ENCODE results near the gene PCSK2. TPM values are rescaled to one million over a fixed set of nuclear protein-coding genes. Genes with fewer than 3 reads are reported as not detected.

The PCSK2 gene
- total RNA-seq, 1 donor from 2014 or later = 0.15 TPM

DNA sequence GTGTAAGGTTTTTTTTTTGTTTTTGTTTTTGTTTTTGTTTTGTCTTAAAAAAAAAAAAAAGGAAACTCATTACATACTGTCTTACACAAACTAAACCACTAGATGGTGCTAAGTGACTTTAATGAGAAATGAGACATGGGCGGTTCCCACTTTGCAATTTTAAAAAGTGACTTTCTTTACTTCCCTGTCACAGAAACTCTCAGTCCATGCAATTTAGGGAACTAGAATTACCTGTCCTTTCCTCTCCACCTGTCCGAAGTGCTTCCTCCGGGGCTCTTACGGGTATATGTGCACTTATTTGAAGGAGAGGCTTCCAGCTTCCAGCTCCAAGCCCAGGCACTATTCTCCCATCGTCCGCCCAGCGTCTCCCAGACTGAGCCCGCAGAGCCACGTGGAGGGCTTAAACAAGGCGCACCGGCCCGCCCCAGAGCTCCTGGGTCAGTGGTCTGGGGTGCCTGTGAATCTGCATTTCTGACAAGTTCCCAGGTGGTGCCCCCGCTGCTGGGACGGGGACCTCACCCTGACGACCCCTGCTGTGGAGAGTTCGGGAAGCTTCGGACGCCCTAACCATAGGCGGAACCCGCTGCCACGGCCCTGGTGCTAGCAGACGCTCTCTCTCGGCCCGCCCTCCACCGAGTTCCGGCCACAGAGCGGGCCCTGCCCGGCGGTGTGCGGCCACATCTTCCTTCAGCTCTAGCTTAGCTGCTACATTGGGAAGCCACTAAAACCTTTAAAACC is 278.2 kb downstream of the PCSK2 start:
- peak; percentile 71 for DNase-seq (ENCODE audit: low read depth)

DNA sequence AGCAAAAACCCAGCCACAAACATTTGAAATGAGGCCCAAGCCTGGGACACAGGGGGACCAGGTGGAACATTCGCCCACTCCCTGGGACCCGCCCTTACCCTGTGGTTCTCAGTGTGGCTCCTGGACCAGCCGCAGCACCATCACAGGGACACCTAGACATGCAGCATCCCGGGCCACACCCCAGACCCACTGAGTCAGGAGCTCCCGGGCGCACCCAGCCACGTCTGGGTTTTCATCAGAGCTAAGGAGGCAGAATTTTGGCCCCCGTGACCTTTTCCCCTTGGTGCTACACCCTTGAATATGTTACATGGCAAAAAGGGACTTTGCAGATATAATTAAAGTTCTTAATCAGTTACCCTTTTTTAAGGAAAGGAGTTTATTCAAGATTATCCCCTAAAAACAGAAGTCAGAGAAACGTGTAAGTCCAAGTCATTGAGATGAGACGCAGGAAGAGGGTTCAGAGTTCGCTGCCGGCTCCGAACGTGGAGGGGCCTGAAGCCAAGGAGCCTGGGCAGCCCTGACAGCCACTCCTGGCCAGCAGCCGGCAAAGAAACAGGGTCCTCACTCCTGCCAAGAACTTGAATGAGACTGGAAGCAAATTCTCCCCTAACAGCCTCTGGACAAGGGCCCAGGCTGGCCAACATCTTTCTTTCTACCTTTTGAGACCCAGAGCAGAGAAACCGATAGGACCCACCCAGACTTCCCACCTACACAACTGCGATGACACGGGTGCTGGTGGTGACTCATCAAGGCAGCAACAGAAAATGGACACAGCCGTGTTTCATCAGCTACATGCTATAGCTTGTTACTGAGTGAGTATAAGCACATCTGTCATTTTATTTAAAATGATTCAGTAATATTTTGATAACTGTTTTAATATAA is 279.0 kb downstream of the PCSK2 start:
- DNase-seq (ENCODE audit: low read depth) = no peak

DNA sequence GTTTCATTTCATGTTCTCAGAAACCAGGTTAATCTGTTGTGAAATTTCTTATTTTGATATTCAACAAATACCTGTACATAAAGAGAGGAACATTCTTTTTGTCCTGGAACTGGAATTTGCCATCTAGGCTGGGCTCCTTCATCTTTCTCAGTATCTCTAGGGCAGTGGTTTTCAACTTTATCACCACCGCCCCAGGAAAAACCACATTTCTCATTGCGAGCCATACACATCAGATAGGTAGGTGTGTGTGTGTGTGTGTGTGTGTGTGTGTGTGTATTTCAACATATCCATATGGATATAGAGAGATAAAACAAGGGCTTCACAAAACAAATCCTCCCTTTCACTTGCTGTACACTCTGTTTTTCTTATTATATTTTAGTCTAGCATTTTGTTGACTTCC is 280.2 kb downstream of the PCSK2 start:
- DNase-seq (ENCODE audit: low read depth) = no peak

DNA sequence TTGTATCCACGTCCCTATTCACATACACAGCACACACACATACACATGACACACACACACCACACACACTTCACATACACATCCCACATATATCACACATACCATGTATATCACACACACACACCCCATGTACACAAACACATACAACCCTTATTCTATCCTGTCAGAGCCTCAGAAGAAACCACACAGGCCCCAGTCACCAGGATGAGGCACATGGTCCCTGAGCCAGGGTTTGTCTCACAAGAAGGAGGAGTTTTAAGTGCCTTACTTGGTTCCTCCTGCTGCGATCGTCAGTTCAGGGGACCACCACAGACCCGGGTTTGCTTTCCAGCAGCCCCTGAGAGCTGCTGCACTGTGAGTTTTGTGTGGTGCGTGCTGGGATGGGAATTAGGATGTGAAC is 280.7 kb downstream of the PCSK2 start:
- no peak for DNase-seq (ENCODE audit: low read depth)

DNA sequence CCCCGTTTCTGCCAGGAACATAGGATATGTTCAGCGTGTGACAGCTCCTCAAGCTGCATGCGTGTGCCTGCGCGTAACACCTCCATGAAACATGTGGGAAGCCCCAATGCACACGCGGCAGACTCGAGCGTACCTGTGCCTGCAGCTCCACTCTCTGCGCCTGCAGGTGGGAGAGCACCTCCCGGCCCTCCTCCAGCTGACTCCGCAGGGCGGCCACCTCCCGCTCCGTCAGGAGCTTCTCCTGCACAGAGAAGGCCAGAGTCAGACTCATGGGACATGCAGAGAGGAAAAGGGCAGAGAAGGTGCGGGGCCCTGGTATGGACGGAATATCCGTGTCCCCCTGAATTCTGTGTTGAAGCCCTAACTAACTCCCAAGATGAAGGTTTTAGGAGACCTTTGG is 281.9 kb downstream of the PCSK2 start:
- DNase-seq (ENCODE audit: low read depth) = no peak

DNA sequence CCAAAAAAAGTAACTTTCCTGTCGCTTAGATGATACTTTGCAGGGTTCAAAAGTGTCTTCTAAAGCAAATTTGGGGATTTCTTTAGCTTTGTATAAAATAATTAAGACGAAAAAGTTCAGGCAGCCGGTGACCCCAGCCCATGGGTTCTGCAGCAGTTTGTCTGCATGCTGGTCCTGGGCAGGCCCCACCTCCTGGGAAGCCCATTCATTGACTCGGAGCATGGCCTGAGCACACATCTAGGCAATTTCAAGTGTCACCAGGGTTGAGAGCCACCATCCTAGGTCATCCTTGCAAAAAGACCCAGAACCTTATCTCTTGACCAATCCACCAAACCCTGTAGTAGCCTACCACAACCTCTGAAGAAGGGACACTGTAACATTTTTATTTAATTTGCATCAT is 283.7 kb downstream of the PCSK2 start:
- no peak for DNase-seq (ENCODE audit: low read depth)

DNA sequence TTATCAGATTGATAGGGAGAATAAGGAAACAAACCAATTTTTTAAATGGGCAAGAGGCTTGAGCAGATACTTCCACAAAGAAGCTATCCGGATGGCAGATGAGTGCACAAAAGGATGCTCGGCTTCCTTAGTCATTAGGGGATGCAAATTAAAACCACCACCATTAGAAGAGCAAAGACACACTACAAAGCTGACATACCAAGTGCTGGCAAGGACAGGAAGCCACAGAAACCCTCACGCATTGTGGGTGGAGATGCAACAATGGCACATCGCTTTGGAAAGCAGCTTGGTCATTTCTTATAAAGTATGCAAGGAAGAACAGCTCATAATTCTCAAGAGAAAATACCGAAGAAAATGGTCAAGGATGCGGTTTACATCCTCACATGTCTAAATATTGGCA is 284.6 kb downstream of the PCSK2 start:
- no peak for DNase-seq (ENCODE audit: low read depth)

DNA sequence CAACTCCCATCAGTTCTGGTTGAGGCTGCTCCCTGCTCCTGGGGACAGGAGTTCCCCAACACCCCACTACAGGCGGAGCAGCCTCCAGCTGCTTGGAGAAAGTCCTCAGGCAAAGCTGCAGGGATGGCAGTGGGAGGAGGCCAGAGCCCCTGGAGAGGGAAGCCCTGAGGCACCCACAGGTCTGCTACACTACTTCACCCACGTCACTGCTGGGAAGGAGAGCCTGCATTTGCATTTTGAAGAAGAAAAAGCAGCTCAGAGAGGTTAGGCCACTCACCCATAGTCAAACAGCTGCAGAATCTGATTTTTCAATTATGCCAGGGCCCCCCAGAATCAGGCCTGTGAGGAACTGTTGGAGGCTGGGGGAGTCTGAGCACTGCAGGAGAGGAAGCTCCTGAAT is 287.1 kb downstream of the PCSK2 start:
- no peak for DNase-seq (ENCODE audit: low read depth)

DNA sequence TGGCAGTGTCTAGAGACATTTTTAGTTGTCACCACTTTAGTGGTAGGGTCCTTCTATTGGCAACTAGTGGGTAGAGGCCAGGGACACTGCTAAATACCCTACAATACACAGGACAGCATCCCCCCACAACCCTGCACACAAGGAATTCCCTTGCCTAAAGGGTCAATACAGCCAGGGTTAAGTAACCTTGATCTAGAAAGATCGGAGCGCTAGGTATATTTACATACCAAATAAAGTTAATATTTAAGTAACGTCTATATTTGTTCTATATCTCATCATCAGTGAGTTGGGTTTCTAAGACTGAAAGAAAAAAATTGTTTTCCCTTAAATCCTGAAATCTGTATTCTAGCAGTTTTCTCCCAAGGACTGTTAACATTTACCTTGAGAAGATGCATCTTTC is 288.2 kb downstream of the PCSK2 start:
- DNase-seq (ENCODE audit: low read depth) = no peak

DNA sequence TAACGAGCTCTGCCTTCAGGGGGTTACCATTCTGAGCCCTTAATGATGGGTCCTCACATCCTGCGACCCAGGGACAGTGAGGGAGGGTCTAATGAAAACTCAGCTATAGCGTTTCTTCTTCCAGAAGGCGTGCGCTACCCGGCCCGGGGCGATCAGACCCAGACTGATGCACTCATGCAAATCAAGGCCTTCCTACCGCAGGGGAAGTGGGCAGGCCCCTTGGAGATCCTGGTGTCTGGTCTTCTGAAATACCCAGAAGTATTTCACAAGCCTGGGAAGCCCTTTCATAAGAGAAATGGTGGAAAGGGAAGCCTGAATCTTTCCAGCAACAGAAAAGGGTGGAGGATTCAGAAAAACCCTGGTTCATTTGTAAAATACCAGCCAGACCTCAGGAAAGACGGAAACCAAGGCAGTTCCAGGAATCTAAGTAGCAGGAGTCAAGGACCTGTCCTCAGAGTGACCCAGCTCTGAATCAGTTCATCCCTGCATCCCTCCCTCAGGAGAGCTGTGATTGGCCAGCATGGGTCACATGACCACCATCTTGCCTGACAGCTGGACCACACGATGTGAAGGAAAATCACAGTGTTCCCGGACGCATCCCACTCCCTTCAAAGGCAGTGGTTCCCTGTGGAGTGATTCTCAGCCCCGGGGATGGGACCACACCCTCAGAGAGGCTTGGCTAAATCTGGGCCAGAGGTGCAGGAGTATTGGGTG is 291.7 kb downstream of the PCSK2 start:
- DNase-seq (ENCODE audit: low read depth) = no peak

DNA sequence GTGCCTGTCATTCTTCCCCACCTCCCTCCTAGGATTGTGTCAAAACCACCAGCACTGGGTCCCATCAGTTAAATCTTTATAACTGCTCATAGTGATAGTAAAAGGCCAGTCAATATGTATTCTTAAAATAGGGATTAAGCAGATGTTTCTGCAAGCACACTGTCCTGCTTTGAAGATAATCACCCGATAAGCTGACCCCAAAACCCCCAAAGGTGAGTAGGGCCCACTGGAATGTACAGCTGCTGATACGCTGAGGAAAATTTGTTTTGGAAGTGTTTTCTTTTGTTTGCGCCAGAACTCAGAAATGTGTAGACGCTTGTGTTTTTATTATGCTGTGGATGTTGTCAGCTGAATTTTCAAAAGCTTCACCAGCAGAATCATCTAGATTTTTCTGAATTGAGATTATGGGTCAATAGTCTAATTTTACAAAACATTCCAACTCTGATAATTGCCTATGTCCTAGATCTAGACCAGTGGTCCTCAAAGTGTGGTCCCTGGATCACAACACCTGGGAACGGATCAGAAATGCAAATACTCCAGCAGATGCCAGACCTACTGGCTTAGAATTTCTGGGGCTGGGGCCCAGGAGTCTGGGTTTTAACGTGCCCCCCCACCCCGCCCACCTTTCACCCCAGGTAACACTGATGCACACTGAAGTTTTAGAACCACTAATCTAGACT is 292.9 kb downstream of the PCSK2 start:
- no peak for DNase-seq (ENCODE audit: low read depth)

DNA sequence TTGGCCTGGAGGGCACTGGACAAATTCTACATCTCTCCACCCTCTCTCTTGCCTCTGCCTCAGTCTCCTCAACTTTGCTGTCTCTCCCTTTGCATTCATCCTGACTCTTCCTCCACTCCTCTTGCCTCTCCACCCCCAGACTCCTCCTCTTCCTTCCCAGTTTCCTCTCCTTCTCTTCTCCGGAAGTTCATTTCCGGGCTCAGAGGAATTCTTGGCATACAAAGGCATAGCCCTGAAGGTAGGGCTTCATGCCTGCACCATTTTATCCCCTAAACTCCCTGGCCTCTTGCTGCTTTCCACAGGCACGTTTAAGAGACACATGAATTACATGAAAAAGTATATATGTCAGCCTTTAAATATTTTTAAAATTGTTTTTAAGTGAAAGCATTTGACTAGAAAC is 293.7 kb downstream of the PCSK2 start:
- no peak for DNase-seq (ENCODE audit: low read depth)

DNA sequence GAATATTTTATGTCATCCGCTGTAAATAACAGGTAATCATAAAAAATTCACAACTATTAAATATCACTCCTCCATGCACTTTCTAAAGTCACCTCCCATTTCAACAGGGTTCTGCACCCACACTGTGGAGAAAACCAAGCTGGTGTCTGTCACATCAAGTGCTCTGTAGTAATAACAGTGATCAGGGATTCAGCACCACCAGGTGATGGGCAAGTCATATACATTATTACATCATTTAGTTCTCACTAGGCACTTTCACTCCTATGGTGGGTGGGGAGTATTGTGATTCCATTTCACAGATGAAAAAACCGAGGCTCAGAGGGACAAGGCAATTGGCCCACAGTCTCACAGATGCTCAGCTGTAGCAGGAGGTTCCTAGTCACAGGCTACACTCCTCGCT is 295.7 kb downstream of the PCSK2 start:
- no peak for DNase-seq (ENCODE audit: low read depth)

DNA sequence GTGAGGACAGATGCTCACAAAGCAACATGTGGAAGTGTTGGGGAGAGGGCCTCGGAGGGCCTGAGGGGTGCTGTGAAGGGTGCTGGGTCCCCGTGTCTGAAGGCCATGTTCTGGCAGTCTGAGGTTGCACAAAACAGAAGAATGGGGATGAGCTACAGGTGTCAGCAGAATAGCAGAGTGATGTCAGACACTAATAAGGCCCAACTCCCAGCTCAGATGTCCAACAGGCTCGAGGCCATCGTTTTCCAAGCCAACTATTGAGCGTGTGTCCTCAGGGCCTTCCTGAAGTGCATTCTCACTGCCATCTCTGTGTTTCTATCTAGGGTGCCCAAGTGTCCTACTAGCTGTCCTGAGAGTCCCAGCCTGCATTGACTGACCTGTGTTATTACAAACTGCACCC is 296.5 kb downstream of the PCSK2 start:
- DNase-seq (ENCODE audit: low read depth) = no peak

DNA sequence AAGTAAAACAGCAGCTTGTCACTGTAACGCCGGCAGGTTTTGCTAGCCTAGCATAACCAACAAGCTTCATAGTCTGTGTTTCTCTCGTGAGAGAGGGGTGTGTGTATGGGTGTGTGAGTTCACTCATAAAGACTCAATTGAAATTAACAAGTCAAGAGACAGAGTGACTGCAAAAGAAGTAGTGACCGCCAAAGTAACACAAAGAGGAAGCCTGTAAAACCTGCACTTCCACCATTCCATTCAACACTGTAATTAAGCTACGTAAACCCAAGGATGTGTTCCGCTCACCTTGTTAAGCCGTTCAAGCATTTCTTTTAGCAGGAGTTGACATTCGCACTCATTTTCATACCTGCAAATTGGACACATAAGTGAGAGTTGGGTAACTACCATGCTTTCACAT is 297.7 kb downstream of the PCSK2 start:
- no peak for DNase-seq (ENCODE audit: low read depth)

DNA sequence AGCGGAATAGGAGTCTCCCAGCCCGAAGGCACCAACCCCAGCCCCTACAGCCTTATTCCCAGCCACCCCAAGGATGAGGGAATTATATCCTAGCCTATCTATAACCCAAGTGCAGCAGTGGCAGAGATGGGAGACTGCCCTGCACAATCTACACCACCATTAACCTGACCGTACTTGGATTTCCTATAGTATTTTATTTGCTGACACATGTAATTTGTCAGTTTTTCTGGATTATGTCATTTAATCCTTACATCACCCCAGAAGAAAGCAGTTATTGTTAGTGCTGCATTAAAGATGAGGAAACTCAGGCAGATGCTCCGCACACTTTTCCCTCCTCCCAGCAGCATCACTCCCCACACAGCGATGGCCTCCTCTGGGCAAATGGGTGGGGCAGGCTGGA is 298.3 kb downstream of the PCSK2 start:
- no peak for DNase-seq (ENCODE audit: low read depth)

DNA sequence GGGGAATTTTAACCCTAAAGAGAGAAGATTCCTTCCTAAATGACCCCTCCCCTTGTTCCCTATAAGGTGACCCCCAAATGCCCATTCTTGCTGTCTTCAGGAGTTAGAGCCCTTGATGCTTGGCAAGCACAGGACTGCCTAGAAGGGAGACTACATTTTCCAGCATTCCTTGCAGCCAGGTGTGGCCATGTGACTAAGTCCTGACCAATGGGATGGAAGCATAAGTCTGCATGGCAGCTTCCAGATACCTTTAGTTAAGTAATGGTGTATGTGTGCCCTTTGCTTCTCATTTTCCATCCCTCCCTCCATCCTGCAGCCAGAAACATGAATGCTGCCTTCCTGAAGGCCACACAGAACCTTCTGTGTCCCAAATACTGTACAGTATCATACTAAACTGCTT is 298.8 kb downstream of the PCSK2 start:
- peak; percentile 56 for DNase-seq (ENCODE audit: low read depth)

DNA sequence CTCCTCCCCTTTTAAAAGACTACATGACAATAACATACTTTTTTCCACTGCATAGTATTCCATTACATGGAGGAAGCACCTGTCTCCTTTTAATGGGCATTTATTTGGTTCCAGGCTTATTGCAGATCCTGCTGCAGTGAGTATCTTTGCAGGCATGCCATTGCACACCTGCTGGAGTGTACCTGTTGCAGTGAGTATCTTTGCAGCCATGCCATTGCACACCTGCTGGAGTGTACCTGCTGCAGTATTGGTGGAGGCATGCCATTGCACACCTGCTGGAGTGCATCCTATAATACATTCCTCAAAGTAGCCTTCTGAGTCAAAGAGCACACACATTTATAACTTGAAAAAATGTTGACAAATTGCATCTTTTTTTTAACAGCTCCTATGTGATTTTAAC is 302.7 kb downstream of the PCSK2 start:
- DNase-seq (ENCODE audit: low read depth) = no peak

DNA sequence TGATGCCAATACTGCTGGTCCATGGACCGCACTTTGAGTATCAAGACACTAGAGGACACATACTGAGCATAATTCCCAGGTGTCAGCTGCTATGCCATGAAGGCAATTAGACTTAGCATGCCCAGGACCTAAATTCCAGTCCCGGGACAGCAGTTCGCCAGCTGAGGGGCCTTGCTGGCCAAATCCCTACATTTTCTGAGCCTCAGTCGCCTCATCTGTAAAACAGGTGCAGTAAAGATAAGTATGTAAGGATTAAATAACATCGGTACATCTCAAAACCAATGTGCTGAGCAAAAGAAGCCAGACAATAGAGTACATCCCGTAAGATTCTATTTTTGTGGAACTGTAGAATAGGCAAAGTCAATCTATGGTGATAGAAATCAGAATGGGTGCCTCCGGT is 303.3 kb downstream of the PCSK2 start:
- no peak for DNase-seq (ENCODE audit: low read depth)

DNA sequence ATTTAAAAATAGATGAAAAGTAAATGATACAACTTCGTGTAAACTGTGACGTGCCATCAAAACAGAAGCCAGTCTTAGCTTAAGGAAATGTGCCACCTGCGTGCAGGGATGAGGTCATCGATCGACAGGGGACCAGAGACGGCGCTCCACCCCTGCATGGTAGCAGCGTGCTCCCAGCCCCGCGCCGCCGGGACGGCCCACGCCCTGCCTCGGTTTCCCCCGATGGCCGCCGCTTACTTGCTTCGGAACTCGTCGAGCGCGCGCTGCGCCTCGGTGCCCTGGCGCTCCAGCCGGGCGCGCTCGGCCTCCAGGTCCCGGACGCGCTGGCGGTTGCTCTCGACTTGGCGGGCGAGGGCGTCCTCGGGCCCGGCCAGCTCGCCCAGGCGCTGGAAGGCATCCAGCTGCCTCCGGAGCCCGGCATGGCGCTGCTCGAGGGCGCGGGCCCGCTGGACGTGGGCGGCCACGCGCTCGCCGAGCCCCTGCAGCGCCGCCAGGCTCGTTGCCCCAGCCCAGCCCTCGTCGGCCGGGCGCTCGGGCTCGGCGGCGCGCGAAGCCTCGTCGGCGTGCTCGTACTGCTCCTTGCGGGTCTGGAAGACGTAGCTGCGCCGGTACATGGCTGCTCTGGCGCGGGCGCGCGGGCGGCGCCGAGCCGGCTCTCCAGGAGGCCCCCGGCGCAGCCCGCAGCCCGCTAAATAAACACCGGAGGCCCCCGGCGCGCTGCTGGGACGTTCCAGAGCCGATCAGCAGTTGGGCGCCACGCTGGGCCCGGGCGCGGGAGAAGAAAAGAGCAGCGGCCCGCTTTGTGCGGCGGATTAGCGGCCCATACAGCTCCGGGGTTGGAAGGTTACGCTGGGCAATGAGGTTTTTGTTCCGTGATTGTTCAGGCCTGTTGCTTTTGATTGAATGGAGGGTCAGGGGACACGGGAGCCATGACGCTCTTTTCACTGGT is 304.1 kb downstream of the PCSK2 start, which contains the start of gene BFSP1:
TSS of gene BFSP1 (minus strand) at position 664 of the 949 bp plus-strand sequence. CDS start at position 614, 50 bp downstream.
- DNase-seq (ENCODE audit: low read depth) = no peak

DNA sequence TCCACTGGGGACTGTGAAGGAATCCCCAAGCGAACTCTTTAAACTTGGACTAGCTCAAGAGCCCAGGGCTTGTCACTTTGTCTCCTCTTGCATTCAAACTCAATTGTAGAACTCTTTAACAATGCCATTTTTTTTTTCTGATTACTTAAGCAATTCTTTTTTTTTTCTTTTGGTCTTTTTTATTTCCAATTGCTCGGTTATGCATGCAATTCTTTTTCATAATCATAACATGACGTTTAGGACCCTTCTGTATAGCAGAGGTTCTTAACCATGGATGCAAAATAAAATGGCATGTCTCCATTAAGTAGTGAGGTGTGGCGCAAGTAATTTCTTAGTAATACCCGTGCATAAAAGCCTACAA is 304.8 kb downstream of the PCSK2 start:
- no peak for DNase-seq (ENCODE audit: low read depth)

Measured in renal cortical epithelial cell (primary cell).